GM12878 (cell line): ENCODE measurements around the gene PYM1.
A peak's percentile ranks its signal among the peaks of the same experiment; 100 is the strongest.

ENCODE experiments used
- BMI1 ChIP-seq: fragments of 450-650 bp; IDR thresholded peaks from 2 replicates; pipeline ENCODE4 v1.6.1; 2016; ENCODE audit warnings: mild to moderate bottlenecking, moderate library complexity, borderline replicate concordance
- CTCF ChIP-seq, 3 experiments: IDR thresholded peaks in 2 of 3; conservative IDR thresholded peaks in 1 of 3; 2 replicates each; pipeline ENCODE4 v1.5.1; 2011; ENCODE audit warnings: low read depth in 3 of 3, low read length in 3 of 3, mild to moderate bottlenecking in 3 of 3, control low read depth in 2 of 3, moderate library complexity in 2 of 3, inconsistent platforms in 1 of 3, mixed read lengths in 1 of 3; ENCODE audit not compliant: control insufficient read depth in 2 of 3, insufficient read depth in 1 of 3; ENCODE audit errors: extremely low read depth in 1 of 3
- EP300 ChIP-seq, 2 experiments: fragments of 150-350 bp in 1 of 2; IDR thresholded peaks; 2 replicates each; pipeline ENCODE4 v1.6.1; 2011 to 2012; ENCODE audit warnings: low read depth in 2 of 2, low read length in 2 of 2, borderline replicate concordance in 1 of 2, improper control_type of control experiment in 1 of 2, inconsistent platforms in 1 of 2; ENCODE audit not compliant: control insufficient read depth in 1 of 2
- EZH2 ChIP-seq: IDR thresholded peaks from 2 replicates; pipeline ENCODE4 v1.6.1; 2012; ENCODE audit warnings: low read depth, mild to moderate bottlenecking, control low read depth, inconsistent platforms, low read length, borderline replicate concordance; ENCODE audit not compliant: control insufficient read depth
- PAX5 ChIP-seq: IDR thresholded peaks from 2 replicates; pipeline ENCODE4 v1.6.1; 2011; ENCODE audit warnings: low read depth, low read length, borderline replicate concordance
- PKNOX1 ChIP-seq: fragments of 450-650 bp; IDR thresholded peaks from 2 replicates; pipeline ENCODE4 v1.6.1; 2016; ENCODE audit warnings: mild to moderate bottlenecking
- POLR2AphosphoS5 ChIP-seq: IDR thresholded peaks from 2 replicates; pipeline ENCODE4 v1.6.1; 2011; ENCODE audit warnings: mild to moderate bottlenecking, low read length, inconsistent platforms
- RBBP5 ChIP-seq: fragments of 200-600 bp; sonication (generic); conservative IDR thresholded peaks from 2 replicates; pipeline ENCODE4 v1.6.1; 2016

- no peak for TF ChIP-seq POLR2AphosphoS5
- peak; percentile 15; the same call in 1 of the 2 replicates for TF ChIP-seq BMI1
- TF ChIP-seq CTCF (IDR thresholded peaks at IDR 0.05 in 2 of 3, conservative IDR thresholded peaks at IDR 0.05 in 1 of 3; ENCODE audit: control insufficient read depth in 2 of 3, extremely low read depth in 1 of 3, insufficient read depth in 1 of 3, low read depth in 3 of 3, low read length in 3 of 3) = no peak
- TF ChIP-seq EP300 (IDR thresholded peaks at IDR 0.05; ENCODE audit: borderline replicate concordance in 1 of 2, control insufficient read depth in 1 of 2, low read depth in 2 of 2, low read length in 2 of 2) = no peak
- no peak for TF ChIP-seq RBBP5
- no peak for TF ChIP-seq EZH2
- no peak for TF ChIP-seq PKNOX1
- no peak for TF ChIP-seq PAX5
These were observed 1.6 kb downstream of the PYM1 start for GRCh38 chr12:55925870-55926737.
